Caco-2 (cell line): ENCODE results near the gene NEMP1. TPM values are rescaled to one million over a fixed set of nuclear protein-coding genes. Genes with fewer than 3 reads are reported as not detected.
A peak's percentile ranks its signal among the peaks of the same experiment; 100 is the strongest.

Source experiments
- BruUV-seq: library from RNA; stranded (reverse); fragments of 400-500 nt; replicated peaks from 2 replicates; lab custom pipeline; 2021; lab: Mats Ljungman, UMichigan
- CTCF ChIA-PET: fragments of 300-600 bp; sonication (Branson Sonifier 250); formaldehyde crosslinking; loops from one replicate; lab custom pipeline; 2022; ENCODE audit warnings: antibody characterized with exemption; lab: Charles Lee
- POLR2A ChIA-PET: fragments of 300-600 bp; sonication (Branson Sonifier 250); formaldehyde crosslinking; loops from one replicate; lab custom pipeline; 2022; ENCODE audit warnings: antibody characterized with exemption; lab: Charles Lee
- DNase-seq, 2 experiments: peaks; one replicate each; pipeline versions ENCODE4 v3.0.0 to v3.0.0-alpha.2; 2020 to 2022
- H3K27me3 ChIP-seq: replicated peaks from 2 replicates; pipeline ENCODE4 v1.6.0; 2011; ENCODE audit warnings: low read length; ENCODE audit not compliant: control insufficient read depth, insufficient read depth
- H3K36me3 ChIP-seq: 2 replicates; pipeline ENCODE4 v1.5.1; 2011; ENCODE audit warnings: low read length; ENCODE audit not compliant: control insufficient read depth, insufficient read depth
- H3K4me1 ChIP-seq: fragments of 250-450 bp; sonication (Bioruptor Pico); 2 replicates; pipeline ENCODE4 v1.5.1; 2020; ENCODE audit warnings: mild to moderate bottlenecking
- H3K4me3 ChIP-seq: 2 replicates; pipeline ENCODE4 v1.5.1; 2011; ENCODE audit warnings: low read depth, mild to moderate bottlenecking, control low read depth, low read length
- H3K9me3 ChIP-seq: fragments of 250-450 bp; sonication (Bioruptor Pico); 2 replicates; pipeline ENCODE4 v1.5.1; 2020; ENCODE audit warnings: mild to moderate bottlenecking, moderate library complexity
- H3K27ac Mint-ChIP-seq: one replicate; pipeline ENCODE4 v1.8.0; 2022; ENCODE audit warnings: mixed read lengths; ENCODE audit not compliant: unreplicated experiment
- H3K27me3 Mint-ChIP-seq: one replicate; pipeline ENCODE4 v1.8.0; 2022; ENCODE audit warnings: mixed read lengths; ENCODE audit not compliant: insufficient read depth, unreplicated experiment
- H3K36me3 Mint-ChIP-seq: one replicate; pipeline ENCODE4 v1.8.0; 2022; ENCODE audit warnings: mild to moderate bottlenecking, mixed read lengths; ENCODE audit not compliant: insufficient read depth, unreplicated experiment
- H3K4me1 Mint-ChIP-seq: one replicate; pipeline ENCODE4 v1.8.0; 2022; ENCODE audit warnings: low read depth, mixed read lengths; ENCODE audit not compliant: unreplicated experiment
- H3K4me3 Mint-ChIP-seq: one replicate; pipeline ENCODE4 v1.8.0; 2022; ENCODE audit warnings: mild to moderate bottlenecking, moderate library complexity, mixed read lengths; ENCODE audit not compliant: unreplicated experiment
- H3K9me3 Mint-ChIP-seq: one replicate; pipeline ENCODE4 v1.8.0; 2022; ENCODE audit warnings: mixed read lengths; ENCODE audit not compliant: unreplicated experiment
- intact Hi-C: fragments of 100-400 bp; cut with micrococcal nuclease; formaldehyde crosslinking; loops from one replicate; pipeline ENCODE4 v1.10.0; 2022; ENCODE audit not compliant: unreplicated experiment
- total RNA-seq: library from RNA; stranded (reverse); gene quantifications from 2 replicates; pipeline ENCODE4 v1.2.3, GENCODE V29; 2022
- TF ChIP-seq, protein P1 (sequence below), 2 experiments: fragments of 200-600 bp in 1 of 2; IDR thresholded peaks; 1 replicate in 1 of 2; 2 replicates in 1 of 2; pipeline versions ENCODE4 v1.5.1 to v1.8.0; 2011 to 2022; ENCODE audit warnings: antibody characterized with exemption in 1 of 2, control low read depth in 1 of 2, inconsistent platforms in 1 of 2, low read depth in 1 of 2, low read length in 1 of 2, mild to moderate bottlenecking in 1 of 2, moderate library complexity in 1 of 2; ENCODE audit not compliant: insufficient read depth in 1 of 2, severe bottlenecking in 1 of 2, unreplicated experiment in 1 of 2

NEMP1 gene
- total RNA-seq, 1 experiment from 2014 or later = 40.1 TPM

DNA sequence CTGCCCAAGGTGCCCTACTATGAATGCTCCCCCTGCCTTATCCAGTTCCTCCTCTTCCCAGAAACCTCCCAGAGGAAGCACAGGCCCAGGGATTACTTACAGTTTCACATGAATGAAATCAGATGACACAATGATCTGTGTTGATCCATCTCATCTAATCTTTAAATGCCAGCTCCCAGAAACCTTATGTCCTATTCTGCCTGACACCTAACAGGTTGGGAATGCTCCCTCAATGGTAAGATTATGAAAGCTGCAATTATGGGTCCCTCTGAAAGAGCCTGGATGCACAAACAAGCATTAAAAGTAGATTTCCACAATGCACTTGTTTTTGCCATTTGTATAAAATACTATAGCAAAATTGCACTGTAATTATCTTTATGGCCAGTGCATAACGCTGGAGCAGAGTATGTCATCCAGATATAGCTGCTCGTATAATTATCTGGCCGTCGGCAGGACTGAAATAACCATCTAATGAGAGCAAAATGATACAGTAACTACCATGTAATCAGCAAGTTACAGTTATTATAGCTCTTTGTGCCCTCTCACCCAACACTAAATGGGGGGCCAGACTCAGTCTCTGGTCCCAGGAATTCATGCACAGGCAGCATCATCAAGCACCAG, 67.9 kb downstream of the NEMP1 start:
- Mint-ChIP-seq H3K4me3 (no peak overlapping the region), H3K4me1 (peaks cover 18% of the 10 kb centered on the region), H3K27me3 (no peaks in the 10 kb centered on the region), H3K27ac (no peak overlapping the region), H3K9me3 (no peaks in the 10 kb centered on the region), H3K36me3 (no peaks in the 10 kb centered on the region)
- DNase-seq = no peak
- Histone ChIP-seq H3K36me3 (no peaks in the 10 kb centered on the region), H3K27me3 (no peaks in the 10 kb centered on the region), H3K4me3 (no peak overlapping the region), H3K4me1 (peaks cover 11% of the 10 kb centered on the region), H3K9me3 (no peaks in the 10 kb centered on the region)
- TF ChIP-seq, protein P1, sequence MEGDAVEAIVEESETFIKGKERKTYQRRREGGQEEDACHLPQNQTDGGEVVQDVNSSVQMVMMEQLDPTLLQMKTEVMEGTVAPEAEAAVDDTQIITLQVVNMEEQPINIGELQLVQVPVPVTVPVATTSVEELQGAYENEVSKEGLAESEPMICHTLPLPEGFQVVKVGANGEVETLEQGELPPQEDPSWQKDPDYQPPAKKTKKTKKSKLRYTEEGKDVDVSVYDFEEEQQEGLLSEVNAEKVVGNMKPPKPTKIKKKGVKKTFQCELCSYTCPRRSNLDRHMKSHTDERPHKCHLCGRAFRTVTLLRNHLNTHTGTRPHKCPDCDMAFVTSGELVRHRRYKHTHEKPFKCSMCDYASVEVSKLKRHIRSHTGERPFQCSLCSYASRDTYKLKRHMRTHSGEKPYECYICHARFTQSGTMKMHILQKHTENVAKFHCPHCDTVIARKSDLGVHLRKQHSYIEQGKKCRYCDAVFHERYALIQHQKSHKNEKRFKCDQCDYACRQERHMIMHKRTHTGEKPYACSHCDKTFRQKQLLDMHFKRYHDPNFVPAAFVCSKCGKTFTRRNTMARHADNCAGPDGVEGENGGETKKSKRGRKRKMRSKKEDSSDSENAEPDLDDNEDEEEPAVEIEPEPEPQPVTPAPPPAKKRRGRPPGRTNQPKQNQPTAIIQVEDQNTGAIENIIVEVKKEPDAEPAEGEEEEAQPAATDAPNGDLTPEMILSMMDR (IDR thresholded peaks at IDR 0.05; ENCODE audit: insufficient read depth in 1 of 2, low read depth in 1 of 2, low read length in 1 of 2, severe bottlenecking in 1 of 2, unreplicated experiment in 1 of 2) = no peak
- BruUV-seq = no TSS peak
- POLR2A ChIA-PET = no interaction called here
- intact Hi-C loops = no loop called here
- CTCF ChIA-PET = interaction anchor here (1.1 kb wide), 1 partner anchor 101 kb away, joined by 3 read pairs; no protein-coding TSS in a partner anchor

DNA sequence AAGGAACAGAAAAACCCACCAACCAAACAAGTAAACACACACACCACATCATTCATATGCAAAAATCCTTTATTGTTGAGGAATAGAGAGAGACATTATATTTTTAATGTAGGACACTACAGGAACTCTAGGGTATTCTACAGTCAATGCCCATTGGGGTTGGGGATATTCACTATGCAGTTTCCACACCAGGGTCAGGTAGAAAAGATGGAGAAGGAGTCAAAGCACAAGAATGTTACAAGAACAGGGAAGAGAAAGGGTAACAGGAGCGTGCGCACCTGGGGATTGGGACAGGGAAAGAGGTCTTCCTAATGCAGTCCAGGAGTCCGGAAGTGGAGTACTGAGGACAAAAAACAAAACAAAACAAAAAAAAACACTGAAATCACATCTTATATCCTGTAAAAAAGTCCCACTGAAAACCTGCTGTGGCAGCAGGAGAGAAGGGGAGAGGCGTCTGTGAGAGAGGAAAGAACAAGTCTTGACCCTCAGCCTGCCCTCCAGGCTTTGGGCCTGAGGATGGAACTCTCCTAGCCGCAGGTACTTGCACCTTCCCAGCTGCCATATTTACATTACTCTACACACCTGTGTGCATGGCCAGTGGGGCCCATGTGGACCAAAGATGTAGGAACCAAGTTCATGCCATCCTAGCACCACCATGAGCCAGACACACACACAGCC, 68.5 kb downstream of the NEMP1 start:
- H3K36me3 ChIP-seq = no peaks in the 10 kb centered on the region
- no peak for DNase-seq
- Mint-ChIP-seq H3K4me3 (no peak overlapping the region), H3K9me3 (no peaks in the 10 kb centered on the region), H3K36me3 (no peaks in the 10 kb centered on the region), H3K27me3 (no peaks in the 10 kb centered on the region), H3K4me1 (peaks cover 25% of the 10 kb centered on the region), H3K27ac (no peak overlapping the region)
- BruUV-seq = no TSS peak
- TF ChIP-seq, protein P1 (IDR thresholded peaks at IDR 0.05; ENCODE audit: insufficient read depth in 1 of 2, low read depth in 1 of 2, low read length in 1 of 2, severe bottlenecking in 1 of 2, unreplicated experiment in 1 of 2) = no peak
- H3K4me1 ChIP-seq = peaks cover 16% of the 10 kb centered on the region
- intact Hi-C loops = no loop called here
- POLR2A ChIA-PET = no interaction called here
- no peaks in the 10 kb centered on the region for H3K9me3 ChIP-seq
- H3K4me3 ChIP-seq = no peak overlapping the region
- CTCF ChIA-PET = no interaction called here
- no peaks in the 10 kb centered on the region for H3K27me3 ChIP-seq

DNA sequence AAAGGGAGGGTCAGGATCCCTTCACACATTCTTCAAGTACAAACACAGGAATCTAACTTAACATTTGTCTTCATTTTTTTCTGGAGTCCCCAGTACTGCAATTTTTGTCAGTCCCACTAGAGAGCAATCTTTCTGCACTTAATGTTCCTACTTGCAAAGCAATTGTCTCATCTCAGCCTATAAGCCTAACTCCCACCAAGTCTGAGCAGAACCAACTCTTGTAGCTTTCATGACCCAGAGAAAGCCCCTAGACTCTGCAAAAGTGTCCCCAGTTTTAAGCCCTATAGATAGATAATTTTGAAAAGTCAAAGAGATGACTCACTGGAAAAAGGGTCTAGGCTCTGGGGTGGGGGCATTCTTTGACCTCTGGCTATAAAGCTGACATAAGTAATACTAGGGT, 70.4 kb downstream of the NEMP1 start:
- Mint-ChIP-seq H3K4me1 (peaks cover 35% of the 10 kb centered on the region), H3K27me3 (no peaks in the 10 kb centered on the region), H3K9me3 (no peaks in the 10 kb centered on the region), H3K4me3 (no peak overlapping the region), H3K27ac (peak overlapping the region; percentile 34), H3K36me3 (peaks cover 13% of the 10 kb centered on the region)
- DNase-seq = peak in 1 of 2 experiments; percentile 61
- CTCF ChIA-PET = interaction anchor here (0.5 to 1.7 kb wide), 12 partner anchors 10 to 187 kb away, joined by 3 to 19 read pairs (median 4); partner anchors contain the start of genes NEMP1 and STAT6
- no peaks in the 10 kb centered on the region for H3K27me3 ChIP-seq
- intact Hi-C loops = loop anchor here (1.0 kb wide), 3 partner anchors 23 to 104 kb away; no protein-coding TSS in a partner anchor
- no peak overlapping the region for H3K4me3 ChIP-seq
- POLR2A ChIA-PET = interaction anchor here (0.6 to 1.3 kb wide), 2 partner anchors 10 to 104 kb away, joined by 6 to 11 read pairs; no protein-coding TSS in a partner anchor
- peaks cover 5% of the 10 kb centered on the region; the same call in 1 of the 2 replicates for H3K36me3 ChIP-seq
- TF ChIP-seq, protein P1 (IDR thresholded peaks at IDR 0.05; ENCODE audit: insufficient read depth in 1 of 2, low read depth in 1 of 2, low read length in 1 of 2, severe bottlenecking in 1 of 2, unreplicated experiment in 1 of 2) = peak; percentile 49 to 71
- BruUV-seq = no TSS peak
- no peaks in the 10 kb centered on the region for H3K9me3 ChIP-seq
- peaks cover 17% of the 10 kb centered on the region for H3K4me1 ChIP-seq
